Neural progenitor cell (in vitro differentiated cells): Measurements from ENCODE around the gene LRRC74B. TPM values are rescaled to one million over a fixed set of nuclear protein-coding genes. Genes with fewer than 3 reads are reported as not detected.
"Not testable (repeated sequence)": the region's sequence is repeated elsewhere in the genome, so short reads cannot be mapped to it uniquely, and the experiment has no call there.

ENCODE experiments used
- DNase-seq: peaks from one replicate; pipeline ENCODE4 v3.0.0-alpha.2; 2016; ENCODE audit warnings: low spot score
- H2AFZ ChIP-seq: fragments of 200-600 bp; sonication (generic); replicated peaks from 2 replicates; pipeline ENCODE4 v1.6.1; 2016; ENCODE audit warnings: antibody characterized with exemption
- H3F3A ChIP-seq: fragments of 200-600 bp; sonication (generic); 2 replicates; pipeline ENCODE4 v1.6.1; 2016; ENCODE audit warnings: antibody characterized with exemption, low read depth
- H3K27ac ChIP-seq: fragments of 200-600 bp; sonication (generic); 2 replicates; pipeline ENCODE4 v1.5.1; 2016; ENCODE audit warnings: mild to moderate bottlenecking
- H3K27me3 ChIP-seq: fragments of 200-600 bp; sonication (generic); 2 replicates; pipeline ENCODE4 v1.6.1; 2016; ENCODE audit warnings: mild to moderate bottlenecking, moderate library complexity
- H3K36me3 ChIP-seq: fragments of 200-600 bp; sonication (generic); 2 replicates; pipeline ENCODE4 v1.5.1; 2016
- H3K4me1 ChIP-seq: fragments of 200-600 bp; sonication (generic); 2 replicates; pipeline ENCODE4 v1.6.1; 2016; ENCODE audit warnings: mixed run types
- H3K4me2 ChIP-seq: fragments of 200-600 bp; sonication (generic); 2 replicates; pipeline ENCODE4 v1.6.1; 2016
- H3K4me3 ChIP-seq: fragments of 200-600 bp; sonication (generic); 2 replicates; pipeline ENCODE4 v1.5.1; 2016
- H3K79me2 ChIP-seq: fragments of 200-600 bp; sonication (generic); 2 replicates; pipeline ENCODE4 v1.6.1; 2016; ENCODE audit warnings: low read depth
- H3K9ac ChIP-seq: fragments of 200-600 bp; sonication (generic); 2 replicates; pipeline ENCODE4 v1.6.1; 2016
- H3K9me3 ChIP-seq: fragments of 200-600 bp; sonication (generic); 2 replicates; pipeline ENCODE4 v1.5.1; 2016; ENCODE audit warnings: low read depth
- H4K20me1 ChIP-seq: fragments of 200-600 bp; sonication (generic); 2 replicates; pipeline ENCODE4 v1.6.1; 2016; ENCODE audit warnings: low read depth
- H3K27ac Mint-ChIP-seq: 3 replicates; pipeline ENCODE4 v1.8.0; 2021; ENCODE audit warnings: mixed read lengths
- H3K27me3 Mint-ChIP-seq: 2 replicates; pipeline ENCODE4 v1.8.0; 2022; ENCODE audit warnings: low read depth, mild to moderate bottlenecking, inconsistent platforms, moderate library complexity, mixed read lengths; ENCODE audit not compliant: insufficient read depth
- H3K36me3 Mint-ChIP-seq: 3 replicates; pipeline ENCODE4 v1.8.0; 2021; ENCODE audit warnings: mixed read lengths
- H3K4me1 Mint-ChIP-seq: 3 replicates; pipeline ENCODE4 v1.8.0; 2021; ENCODE audit warnings: mixed read lengths
- H3K4me3 Mint-ChIP-seq: 3 replicates; pipeline ENCODE4 v1.8.0; 2021; ENCODE audit warnings: mild to moderate bottlenecking, moderate library complexity, mixed read lengths
- H3K9me3 Mint-ChIP-seq: 3 replicates; pipeline ENCODE4 v1.8.0; 2020; ENCODE audit warnings: mixed read lengths
- CTCF ChIP-seq: fragments of 200-600 bp; sonication (generic); IDR thresholded peaks from 2 replicates; pipeline ENCODE4 v1.5.1; 2017; ENCODE audit warnings: antibody characterized with exemption, mild to moderate bottlenecking
- EZH2 ChIP-seq: fragments of 200-600 bp; sonication (generic); IDR thresholded peaks from 2 replicates; pipeline ENCODE4 v1.6.1; 2017; ENCODE audit warnings: antibody characterized with exemption, mild to moderate bottlenecking, moderate library complexity
- EZH2phosphoT487 ChIP-seq: fragments of 200-600 bp; sonication (generic); IDR thresholded peaks from 2 replicates; pipeline ENCODE4 v1.6.1; 2017; ENCODE audit warnings: antibody characterized with exemption
- total RNA-seq: library from RNA; depleted of rRNA; stranded (reverse); fragments of >200 nt; gene quantifications from 2 replicates; pipeline ENCODE4 v1.2.3, GENCODE V29; 2015; ENCODE audit warnings: low replicate concordance

The LRRC74B gene
- total RNA-seq, 1 donor from 2014 or later: not detected

- no peaks in the 10 kb centered on the region for H3K9me3 Mint-ChIP-seq
- no peak overlapping the region for H3K4me3 ChIP-seq
- H3K36me3 ChIP-seq: no peaks in the 10 kb centered on the region
- no peaks in the 10 kb centered on the region for H3K9me3 ChIP-seq
- peaks cover 9% of the 10 kb centered on the region for H3K4me1 ChIP-seq
- peaks cover 7% of the 10 kb centered on the region for H4K20me1 ChIP-seq
- peaks cover 33% of the 10 kb centered on the region for H3F3A ChIP-seq
- H3K4me1 Mint-ChIP-seq: peaks cover 30% of the 10 kb centered on the region
- no peak overlapping the region for H2AFZ ChIP-seq
- no peak overlapping the region for H3K27ac Mint-ChIP-seq
- DNase-seq: no peak
- H3K27ac ChIP-seq: no peak overlapping the region
- H3K4me3 Mint-ChIP-seq: peak overlapping the region; percentile 96
- peak overlapping the region; percentile 88 for H3K4me2 ChIP-seq
- no peak for TF ChIP-seq EZH2
- no peak for TF ChIP-seq CTCF
- TF ChIP-seq EZH2phosphoT487: no peak
- H3K9ac ChIP-seq: no peak overlapping the region
- peaks cover 24% of the 10 kb centered on the region for H3K79me2 ChIP-seq
- no peaks in the 10 kb centered on the region for H3K27me3 ChIP-seq
- peaks cover 17% of the 10 kb centered on the region for H3K36me3 Mint-ChIP-seq
- H3K27me3 Mint-ChIP-seq: peaks cover 11% of the 10 kb centered on the region
These were observed 42.0 kb upstream of the LRRC74B start for GRCh38 chr22:21003782-21004181.

- not testable (repeated sequence) for H3K27ac ChIP-seq, H3K9ac ChIP-seq, H3K4me3 Mint-ChIP-seq, H3K36me3 ChIP-seq, H3K27me3 Mint-ChIP-seq, H3K9me3 Mint-ChIP-seq, H2AFZ ChIP-seq, H3K4me2 ChIP-seq, H3K4me3 ChIP-seq, H3K9me3 ChIP-seq, DNase-seq, H3K4me1 ChIP-seq, H3K27ac Mint-ChIP-seq, H3K79me2 ChIP-seq, H3K27me3 ChIP-seq
- Histone ChIP-seq H3F3A (peaks cover 16% of the 10 kb centered on the region), H4K20me1 (peaks cover 23% of the 10 kb centered on the region)
- H3K36me3 Mint-ChIP-seq: peaks cover 27% of the 10 kb centered on the region
- H3K4me1 Mint-ChIP-seq: peaks cover 33% of the 10 kb centered on the region
These were observed 36.5 kb upstream of the LRRC74B start for GRCh38 chr22:21009208-21009607.

- peaks cover 23% of the 10 kb centered on the region for H4K20me1 ChIP-seq
- TF ChIP-seq EZH2phosphoT487 (no peak), EZH2 (no peak), CTCF (no peak)
- H3K27ac ChIP-seq: no peak overlapping the region
- Mint-ChIP-seq H3K27me3 (peaks cover 7% of the 10 kb centered on the region), H3K9me3 (no peaks in the 10 kb centered on the region), H3K4me3 (no peak overlapping the region), H3K36me3 (peaks cover 26% of the 10 kb centered on the region), H3K4me1 (peaks cover 39% of the 10 kb centered on the region), H3K27ac (no peak overlapping the region)
- H3K79me2 ChIP-seq: no peaks in the 10 kb centered on the region
- no peak overlapping the region for H3K4me3 ChIP-seq
- peaks cover 11% of the 10 kb centered on the region for H3K4me1 ChIP-seq
- H3F3A ChIP-seq: peaks cover 21% of the 10 kb centered on the region
- no peaks in the 10 kb centered on the region for H3K9me3 ChIP-seq
- no peaks in the 10 kb centered on the region for H3K27me3 ChIP-seq
- H3K4me2 ChIP-seq: no peak overlapping the region
- H2AFZ ChIP-seq: no peak overlapping the region
- no peak overlapping the region for H3K9ac ChIP-seq
- peak; percentile 88 for DNase-seq
- H3K36me3 ChIP-seq: no peaks in the 10 kb centered on the region
These were observed 35.9 kb upstream of the LRRC74B start for GRCh38 chr22:21009638-21010425.

- no peak overlapping the region for H3K4me3 Mint-ChIP-seq
- TF ChIP-seq CTCF (no peak), EZH2phosphoT487 (no peak)
- no peaks in the 10 kb centered on the region for H3K36me3 ChIP-seq
- H3K9me3 Mint-ChIP-seq: no peaks in the 10 kb centered on the region
- no peak overlapping the region for H3K27ac ChIP-seq
- no peak overlapping the region for H2AFZ ChIP-seq
- no peak overlapping the region for H3K4me2 ChIP-seq
- no peak overlapping the region for H3K9ac ChIP-seq
- peaks cover 26% of the 10 kb centered on the region for H3K36me3 Mint-ChIP-seq
- no peak for DNase-seq
- no peaks in the 10 kb centered on the region for H3K9me3 ChIP-seq
- H3K4me1 ChIP-seq: peaks cover 18% of the 10 kb centered on the region
- H3K4me1 Mint-ChIP-seq: peaks cover 47% of the 10 kb centered on the region
- no peak overlapping the region for H3K27ac Mint-ChIP-seq
- peaks cover 23% of the 10 kb centered on the region for H4K20me1 ChIP-seq
- peaks cover 28% of the 10 kb centered on the region for H3F3A ChIP-seq
- no peaks in the 10 kb centered on the region for H3K27me3 ChIP-seq
- H3K4me3 ChIP-seq: no peak overlapping the region
- no peaks in the 10 kb centered on the region for H3K79me2 ChIP-seq
- peaks cover 7% of the 10 kb centered on the region for H3K27me3 Mint-ChIP-seq
These were observed 35.2 kb upstream of the LRRC74B start for GRCh38 chr22:21010426-21011113.
